SK-N-MC (cell line): Measurements from ENCODE around the gene IFT122.
A peak's percentile ranks its signal among the peaks of the same experiment; 100 is the strongest.
"Not testable (repeated sequence)": the region's sequence is repeated elsewhere in the genome, so short reads cannot be mapped to it uniquely, and the experiment has no call there.

Source experiments
- DNase-seq: peaks from one replicate; pipeline ENCODE4 v3.0.0-alpha.2; 2011; ENCODE audit warnings: low read depth, low spot score
- H3K27ac ChIP-seq: fragments of 200-600 bp; sonication (generic); 2 replicates; pipeline ENCODE4 v1.5.1; 2016; ENCODE audit warnings: mixed run types
- H3K36me3 ChIP-seq: fragments of 200-600 bp; sonication (generic); 2 replicates; pipeline ENCODE4 v1.6.1; 2017; ENCODE audit warnings: antibody characterized with exemption, low read length, mixed read lengths; ENCODE audit not compliant: insufficient read depth
- H3K4me3 ChIP-seq: fragments of 200-600 bp; sonication (generic); 2 replicates; pipeline ENCODE4 v1.5.1; 2016
- H3K9ac ChIP-seq: fragments of 200-600 bp; sonication (generic); 2 replicates; pipeline ENCODE4 v1.8.0; 2017; ENCODE audit warnings: mixed run types, mixed read lengths; ENCODE audit not compliant: insufficient read length
- H3K9me3 ChIP-seq: fragments of 200-600 bp; sonication (generic); 2 replicates; pipeline ENCODE4 v1.6.1; 2017; ENCODE audit warnings: low read depth, mild to moderate bottlenecking, antibody characterized with exemption, low read length, moderate library complexity, mixed read lengths
- EZH2 ChIP-seq: fragments of 200-600 bp; sonication (generic); IDR thresholded peaks from one replicate; pipeline ENCODE4 v1.6.1; 2017; ENCODE audit warnings: antibody characterized with exemption
- FOXP2 ChIP-seq: optimal IDR thresholded peaks from 2 replicates; pipeline ENCODE3; 2011; ENCODE audit warnings: mild to moderate bottlenecking, moderate library complexity; ENCODE audit not compliant: insufficient read depth; ENCODE audit errors: extremely low read length, control extremely low read depth
- POLR2AphosphoS5 ChIP-seq: IDR thresholded peaks from 2 replicates; pipeline ENCODE4 v1.6.1; 2012; ENCODE audit warnings: mild to moderate bottlenecking, low read depth, low read length, borderline replicate concordance

The IFT122 gene

DNA sequence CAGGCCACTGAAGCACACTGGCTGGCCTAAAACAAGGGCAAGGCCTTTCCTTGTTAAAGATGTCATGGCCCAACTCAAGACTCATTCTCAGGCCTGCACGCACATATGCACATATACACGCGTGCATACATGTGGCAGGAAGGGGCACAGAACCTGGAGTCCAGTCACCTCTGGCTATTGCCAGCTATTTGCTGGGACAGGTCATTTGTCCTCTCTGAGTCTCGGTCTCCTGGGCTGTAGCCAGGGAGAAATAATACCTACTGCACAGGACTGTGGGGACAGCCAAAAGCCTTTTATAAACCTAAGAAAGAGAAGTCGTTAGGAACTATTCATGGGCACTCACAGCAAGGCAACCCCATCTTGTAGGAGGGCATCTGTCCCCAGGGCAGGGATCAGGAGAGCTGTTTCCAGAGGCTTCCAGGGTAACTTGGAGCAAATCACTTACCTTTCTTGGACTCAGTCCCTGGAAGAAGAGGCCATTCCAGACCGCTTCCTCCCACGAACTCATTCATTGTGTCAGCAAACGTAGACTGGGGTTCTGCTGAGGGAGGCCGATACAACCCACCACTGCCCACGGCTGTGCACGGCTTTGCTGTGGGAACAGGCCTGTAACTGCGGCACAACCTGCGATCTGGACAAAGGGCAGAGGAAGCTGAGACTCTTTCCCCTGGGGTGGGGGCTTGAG is 47.3 kb downstream of the IFT122 start:
- no peak overlapping the region for H3K4me3 ChIP-seq
- H3K36me3 ChIP-seq, result peaks cover 4% of the 10 kb centered on the region; the same call in 1 of the 2 replicates
- H3K27ac ChIP-seq, result no peak overlapping the region
- no peak for DNase-seq
- no peak overlapping the region for H3K9ac ChIP-seq
- H3K9me3 ChIP-seq, result no peaks in the 10 kb centered on the region
- TF ChIP-seq FOXP2, result no peak
- no peak for TF ChIP-seq POLR2AphosphoS5
- TF ChIP-seq EZH2, result no peak

DNA sequence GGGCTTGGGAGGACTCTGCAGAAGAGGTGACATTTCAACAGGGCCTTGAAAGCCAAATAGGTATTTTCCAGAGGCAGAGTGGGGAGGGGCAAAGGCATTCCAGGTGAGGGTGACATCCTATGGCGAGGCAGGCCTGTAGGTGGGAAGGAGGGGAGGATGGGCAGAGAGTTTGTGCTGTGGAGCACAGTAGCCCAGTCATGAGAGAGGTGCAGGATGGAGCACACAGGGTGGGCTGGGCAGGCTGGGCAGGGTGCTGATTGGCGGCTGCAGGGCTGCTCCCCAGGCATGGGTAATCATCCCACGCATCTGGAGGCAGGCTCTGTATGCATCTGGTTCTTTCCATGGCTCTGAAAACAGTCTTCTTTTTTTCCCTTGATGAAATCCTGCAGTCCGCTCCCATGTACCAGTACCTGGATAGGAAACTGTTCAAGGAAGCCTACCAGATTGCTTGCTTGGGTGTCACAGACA is 47.9 kb downstream of the IFT122 start:
- H3K27ac ChIP-seq, H3K9ac ChIP-seq, H3K9me3 ChIP-seq, H3K4me3 ChIP-seq, H3K36me3 ChIP-seq, DNase-seq: not testable (repeated sequence)

DNA sequence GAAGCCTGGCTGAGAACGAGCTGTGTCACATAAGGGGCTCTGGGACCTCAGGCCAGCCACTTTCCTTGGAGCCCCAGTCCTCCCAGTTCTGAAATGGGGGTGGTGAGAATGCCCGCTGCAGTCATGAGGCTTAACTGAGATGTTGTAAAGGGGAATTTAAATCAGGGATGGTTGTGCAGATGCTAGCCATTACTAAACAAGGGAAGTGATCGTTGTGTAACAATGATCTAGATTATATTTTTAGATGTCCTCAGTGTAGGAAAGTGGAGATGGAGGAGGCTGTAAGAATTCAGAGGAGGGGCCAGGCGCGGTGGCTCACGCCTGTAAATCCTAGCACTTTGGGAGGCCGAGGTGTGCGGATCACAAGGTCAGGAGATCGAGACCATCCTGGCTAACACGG is 49.2 kb downstream of the IFT122 start:
- not testable (repeated sequence) for H3K9me3 ChIP-seq, H3K9ac ChIP-seq, H3K36me3 ChIP-seq, H3K27ac ChIP-seq, H3K4me3 ChIP-seq, DNase-seq

DNA sequence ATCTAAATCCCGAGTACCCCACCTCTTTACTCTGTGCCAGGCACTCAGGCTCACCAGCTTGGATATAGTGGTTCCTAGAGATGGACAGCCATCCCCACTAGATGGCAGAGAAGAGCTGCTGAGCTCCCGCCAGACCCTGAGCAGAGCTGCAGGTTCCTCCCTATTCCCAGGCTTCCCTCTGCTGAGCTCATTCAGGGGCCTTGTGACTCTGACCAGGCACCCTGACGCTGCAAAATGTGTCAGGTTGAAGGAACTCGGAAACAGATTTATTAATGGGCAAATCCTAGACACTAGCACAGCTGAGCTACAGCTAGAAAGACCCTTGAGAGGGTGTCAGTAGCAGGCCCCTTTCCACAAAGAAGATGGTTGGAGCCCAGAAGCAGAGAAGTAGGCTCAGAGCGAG is 50.2 kb downstream of the IFT122 start:
- peaks cover 9% of the 10 kb centered on the region; the same call in 1 of the 2 replicates for H3K36me3 ChIP-seq
- H3K9me3 ChIP-seq, result no peaks in the 10 kb centered on the region
- TF ChIP-seq FOXP2, result no peak
- TF ChIP-seq POLR2AphosphoS5, result no peak
- TF ChIP-seq EZH2, result no peak
- no peak overlapping the region for H3K9ac ChIP-seq
- H3K27ac ChIP-seq, result no peak overlapping the region
- no peak overlapping the region for H3K4me3 ChIP-seq
- DNase-seq, result peak; percentile 58

DNA sequence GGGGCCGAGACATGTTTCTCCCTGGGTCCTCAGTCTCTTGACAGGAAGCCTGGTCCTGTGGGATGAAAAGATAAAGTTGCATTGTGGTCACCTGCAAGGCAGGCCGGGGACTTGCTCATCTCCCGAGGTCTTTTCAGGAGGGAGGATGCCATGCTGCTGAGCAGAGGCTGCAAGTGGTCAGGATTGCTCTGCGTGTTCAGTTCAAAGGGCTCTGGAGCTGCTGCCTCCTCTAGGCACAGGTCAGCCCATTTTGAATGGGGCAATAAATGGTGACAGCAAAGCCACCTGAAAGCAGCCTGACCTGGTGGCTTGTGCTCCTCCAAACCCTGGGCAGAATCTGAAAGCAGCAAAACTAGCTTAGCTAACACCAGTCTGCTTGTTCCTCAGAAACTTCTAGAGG is 51.1 kb downstream of the IFT122 start:
- H3K36me3 ChIP-seq, result peaks cover 13% of the 10 kb centered on the region; the same call in 1 of the 2 replicates
- H3K4me3 ChIP-seq, H3K27ac ChIP-seq, H3K9ac ChIP-seq, H3K9me3 ChIP-seq, DNase-seq: not testable (repeated sequence)

DNA sequence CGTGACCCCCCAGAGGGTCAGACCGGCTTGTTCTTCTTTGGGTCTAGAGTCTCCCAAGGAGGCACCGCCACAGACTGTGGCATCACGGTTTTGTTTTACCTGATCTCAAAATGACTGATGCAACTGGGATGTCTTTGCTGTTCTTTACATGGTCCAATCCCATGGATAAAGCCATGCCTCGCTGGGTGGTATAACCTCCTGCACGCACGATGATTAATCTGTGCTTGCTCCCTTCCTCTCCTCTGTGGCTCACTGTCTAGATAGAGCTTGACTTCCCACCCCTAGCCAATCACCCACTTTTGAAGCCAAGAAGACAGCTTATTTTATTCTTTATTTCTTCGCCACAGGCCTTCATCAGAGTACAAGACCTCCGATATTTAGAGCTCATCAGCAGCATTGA is 51.8 kb downstream of the IFT122 start:
- Histone ChIP-seq H3K9me3 (no peaks in the 10 kb centered on the region), H3K4me3 (no peak overlapping the region), H3K27ac (no peak overlapping the region), H3K36me3 (peaks cover 13% of the 10 kb centered on the region; the same call in 1 of the 2 replicates), H3K9ac (no peak overlapping the region)
- DNase-seq, result no peak
- TF ChIP-seq POLR2AphosphoS5 (no peak), FOXP2 (no peak), EZH2 (no peak)

DNA sequence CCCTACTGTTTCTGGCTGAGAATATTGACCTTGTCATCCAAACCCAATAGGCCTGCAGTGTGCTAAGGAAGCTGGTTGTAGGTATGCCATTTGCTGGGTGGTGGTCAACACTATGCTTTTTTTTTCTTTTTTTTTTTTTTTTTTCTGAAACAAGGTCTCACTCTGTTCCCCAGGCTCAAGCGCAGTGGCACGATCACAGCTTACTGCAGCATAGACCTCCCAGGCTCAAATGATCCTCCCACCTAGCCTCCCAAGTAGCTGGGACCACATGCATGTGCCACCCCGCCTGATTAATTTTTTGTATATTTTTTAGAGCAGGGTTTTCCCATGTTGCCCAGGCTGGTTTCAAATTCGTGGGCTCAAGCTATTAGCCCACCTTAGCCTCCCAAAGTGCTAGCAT is 52.7 kb downstream of the IFT122 start:
- Histone ChIP-seq H3K36me3 (peaks cover 13% of the 10 kb centered on the region; the same call in 1 of the 2 replicates), H3K27ac (no peak overlapping the region), H3K9me3 (no peaks in the 10 kb centered on the region), H3K9ac (no peak overlapping the region), H3K4me3 (no peak overlapping the region)
- no peak for DNase-seq
- TF ChIP-seq FOXP2 (no peak), POLR2AphosphoS5 (no peak), EZH2 (no peak)

DNA sequence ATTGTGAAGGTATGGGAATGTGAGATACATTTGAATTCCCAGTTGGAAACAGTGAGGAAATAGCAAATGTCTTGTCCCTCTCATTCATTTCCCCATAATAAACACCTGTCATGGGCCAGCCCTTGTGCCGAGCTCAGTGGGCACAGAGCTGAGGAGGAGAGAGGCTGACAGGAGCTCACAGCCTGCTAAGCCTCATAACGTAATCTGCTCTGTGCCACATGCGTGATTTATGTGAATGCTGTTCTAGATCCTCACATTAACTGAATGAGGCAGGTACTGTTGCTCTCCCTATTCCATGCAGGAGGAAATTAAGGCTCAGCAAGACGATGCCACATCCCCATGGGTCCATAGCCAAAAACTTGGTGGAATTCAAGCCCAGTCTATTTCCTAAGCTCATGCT is 53.2 kb downstream of the IFT122 start:
- H3K27ac ChIP-seq, result no peak overlapping the region
- peaks cover 13% of the 10 kb centered on the region; the same call in 1 of the 2 replicates for H3K36me3 ChIP-seq
- no peak overlapping the region for H3K4me3 ChIP-seq
- no peak overlapping the region for H3K9ac ChIP-seq
- H3K9me3 ChIP-seq, result no peaks in the 10 kb centered on the region
- TF ChIP-seq EZH2 (no peak), POLR2AphosphoS5 (no peak), FOXP2 (no peak)
- DNase-seq, result no peak

DNA sequence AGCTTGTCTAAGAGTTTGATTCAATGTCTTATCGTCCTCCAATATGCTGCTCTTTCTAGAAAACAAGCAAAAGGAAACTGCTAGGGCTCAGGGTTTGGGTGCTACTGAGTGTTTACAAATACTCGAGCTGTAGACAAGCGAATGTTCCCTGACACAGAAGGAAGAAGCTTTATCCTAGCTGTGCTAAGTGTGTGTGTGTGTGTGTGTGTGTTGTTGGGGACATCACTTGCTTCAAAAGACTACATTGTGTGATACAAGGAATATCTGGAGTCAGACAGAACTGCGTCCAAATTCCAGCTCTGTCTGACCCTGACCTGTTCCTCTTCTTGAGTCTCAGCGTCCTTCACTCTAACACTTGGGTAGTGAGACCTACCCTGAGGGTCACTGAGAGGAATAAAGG is 54.5 kb downstream of the IFT122 start:
- not testable (repeated sequence) for H3K9me3 ChIP-seq, DNase-seq, H3K9ac ChIP-seq, H3K4me3 ChIP-seq, H3K27ac ChIP-seq
- H3K36me3 ChIP-seq, result peaks cover 13% of the 10 kb centered on the region; the same call in 1 of the 2 replicates

DNA sequence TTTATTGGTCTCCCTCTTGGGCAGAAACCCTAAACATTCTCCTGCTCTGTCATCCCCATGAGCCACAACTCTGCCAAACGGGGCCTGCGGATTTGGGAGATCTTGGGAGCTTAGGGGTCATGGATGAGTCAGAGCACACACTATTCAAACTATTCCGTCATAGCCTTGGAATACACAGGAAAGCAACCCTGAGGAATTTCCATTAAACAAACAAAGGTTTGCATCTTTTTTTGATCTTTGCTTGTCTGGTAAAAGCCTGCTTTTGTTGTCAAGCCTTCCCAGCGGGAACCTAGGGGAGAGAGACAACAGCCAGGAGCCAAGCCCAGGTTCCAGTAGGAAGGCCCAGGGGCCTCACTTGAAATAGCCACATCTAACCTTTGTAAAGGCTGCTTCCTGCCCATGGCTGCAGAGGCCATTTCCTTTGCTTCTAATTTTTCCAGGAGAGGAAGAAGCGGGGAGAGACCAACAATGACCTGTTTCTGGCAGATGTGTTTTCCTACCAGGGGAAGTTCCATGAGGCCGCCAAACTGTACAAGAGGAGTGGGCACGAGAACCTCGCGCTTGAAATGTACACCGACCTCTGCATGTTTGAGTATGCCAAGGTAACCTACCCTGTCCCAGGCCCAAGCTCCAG is 55.1 kb downstream of the IFT122 start:
- not testable (repeated sequence) for DNase-seq, H3K27ac ChIP-seq
- peaks cover 16% of the 10 kb centered on the region for H3K36me3 ChIP-seq

DNA sequence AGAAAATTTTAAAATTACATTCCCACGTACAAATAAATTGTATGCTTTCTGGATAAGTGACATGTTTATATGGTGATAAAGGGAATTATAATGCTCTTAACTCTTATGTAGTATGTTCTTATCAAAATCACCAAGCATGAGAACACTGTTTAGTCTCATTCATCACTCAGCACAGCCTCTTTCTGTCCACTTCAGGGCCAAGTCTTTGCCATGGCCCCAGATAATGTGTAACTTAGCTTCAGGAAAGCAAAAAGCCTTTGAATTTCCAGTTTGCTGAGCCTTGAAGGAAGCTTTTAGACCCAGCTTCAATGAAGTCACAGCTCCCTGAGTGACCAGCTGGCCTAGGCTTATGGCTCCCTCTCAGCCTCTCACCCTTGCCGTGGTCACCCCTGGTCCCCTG is 57.9 kb downstream of the IFT122 start:
- peaks cover 13% of the 10 kb centered on the region for H3K36me3 ChIP-seq
- not testable (repeated sequence) for DNase-seq, H3K9ac ChIP-seq

More for the DNA sequence above, 55.1 kb downstream of the IFT122 start:
- not testable (repeated sequence) for H3K9ac ChIP-seq, H3K9me3 ChIP-seq, H3K4me3 ChIP-seq

DNA sequence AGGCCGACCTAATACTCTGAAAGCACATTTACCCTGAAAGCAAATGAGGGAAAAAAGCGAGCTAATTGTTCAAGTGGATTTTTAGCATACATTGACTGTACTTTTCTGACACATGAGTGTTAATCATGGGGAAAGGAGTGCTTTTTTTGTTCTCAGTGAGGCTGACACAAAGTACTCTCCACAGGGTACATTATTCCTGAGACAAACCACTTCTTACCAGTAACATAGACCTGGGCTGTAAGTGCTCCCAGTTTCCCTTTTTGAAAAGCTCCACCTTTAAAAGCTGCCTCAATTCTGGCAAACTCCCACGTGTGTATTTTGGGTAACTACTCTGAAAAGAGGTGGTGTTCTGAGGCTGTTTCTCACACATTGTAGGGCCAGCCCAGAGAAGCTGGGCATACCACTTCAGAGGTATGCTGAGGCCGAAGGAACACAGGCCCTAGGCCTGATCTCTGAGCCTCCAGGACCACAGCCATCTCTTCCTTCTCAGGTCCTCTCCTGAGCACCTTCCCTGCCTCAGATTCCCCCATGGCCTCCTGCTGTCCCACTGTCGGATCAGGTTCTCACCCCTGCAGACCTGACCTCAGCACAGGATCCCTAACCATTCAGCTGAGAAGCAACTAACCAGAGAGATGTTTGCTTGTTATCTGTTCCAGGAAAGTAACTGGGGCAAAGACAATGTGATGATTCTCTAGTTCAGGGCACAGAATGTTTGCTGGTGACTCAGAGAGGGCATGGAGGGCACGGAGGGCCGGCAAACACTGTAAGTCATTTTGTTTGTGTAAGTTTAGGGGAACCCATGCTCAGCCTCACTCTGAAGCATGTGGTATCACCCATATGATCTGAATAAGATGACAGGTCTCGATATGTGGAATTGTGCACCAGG is 58.8 kb downstream of the IFT122 start:
- not testable (repeated sequence) for H3K36me3 ChIP-seq, DNase-seq, H3K4me3 ChIP-seq, H3K9ac ChIP-seq, H3K9me3 ChIP-seq, H3K27ac ChIP-seq

More for the DNA sequence above, 57.9 kb downstream of the IFT122 start:
- not testable (repeated sequence) for H3K27ac ChIP-seq, H3K4me3 ChIP-seq, H3K9me3 ChIP-seq
